NCI-H1417 treated with DMSO at 0.1 percent for 48 hours (cell line): ENCODE data around the gene SPOCK2.
"Not testable (repeated sequence)": the region's sequence is repeated elsewhere in the genome, so short reads cannot be mapped to it uniquely, and the experiment has no call there.

Experiments used
- DNase-seq: peaks from one replicate; lab custom pipeline; 2025; lab: John Stamatoyannopoulos, UW

The SPOCK2 gene

GRCh38 chr10:72087969-72088888, at the start of gene SPOCK2:
TSS of gene SPOCK2 (minus strand) at chr10:72088551. CDS start at chr10:72088328, 223 bp downstream.
- no peak for DNase-seq

- no peak for DNase-seq
Measured at GRCh38 chr10:72137583-72137982, 49.2 kb upstream of the SPOCK2 start.

- DNase-seq, result not testable (repeated sequence)
Measured at GRCh38 chr10:72136225-72136624, 47.9 kb upstream of the SPOCK2 start.

- DNase-seq, result no peak
Measured at GRCh38 chr10:72134785-72135767, 46.7 kb upstream of the SPOCK2 start.

GRCh38 chr10:72133517-72133916, 45.2 kb upstream of the SPOCK2 start:
- no peak for DNase-seq

GRCh38 chr10:72132854-72133253, 44.5 kb upstream of the SPOCK2 start:
- no peak for DNase-seq

GRCh38 chr10:72127571-72127970, 39.2 kb upstream of the SPOCK2 start:
- no peak for DNase-seq

- DNase-seq, result no peak
Measured at GRCh38 chr10:72126872-72127232, 38.5 kb upstream of the SPOCK2 start.

- no peak for DNase-seq
Measured at GRCh38 chr10:72126184-72126871, 38.0 kb upstream of the SPOCK2 start.

- no peak for DNase-seq
Measured at GRCh38 chr10:72124989-72125388, 36.6 kb upstream of the SPOCK2 start.

- DNase-seq, result no peak
Measured at GRCh38 chr10:72124381-72124780, 36.0 kb upstream of the SPOCK2 start.

GRCh38 chr10:72123616-72124015, 35.3 kb upstream of the SPOCK2 start:
- DNase-seq, result no peak

GRCh38 chr10:72122221-72122620, 33.9 kb upstream of the SPOCK2 start:
- DNase-seq, result no peak

GRCh38 chr10:72121389-72121788, 33.0 kb upstream of the SPOCK2 start:
- no peak for DNase-seq

- no peak for DNase-seq
Measured at GRCh38 chr10:72116372-72116771, 28.0 kb upstream of the SPOCK2 start.

GRCh38 chr10:72114706-72115450, 26.5 kb upstream of the SPOCK2 start:
- DNase-seq, result no peak

GRCh38 chr10:72110673-72111401, 22.5 kb upstream of the SPOCK2 start:
- no peak for DNase-seq

- no peak for DNase-seq
Measured at GRCh38 chr10:72109636-72110157, 21.3 kb upstream of the SPOCK2 start.

- no peak for DNase-seq
Measured at GRCh38 chr10:72108830-72109635, 20.7 kb upstream of the SPOCK2 start.

- DNase-seq, result not testable (repeated sequence)
Measured at GRCh38 chr10:72108004-72108370, 19.6 kb upstream of the SPOCK2 start.
